ENCODE results near the gene SIK2. TPM values are rescaled to one million over a fixed set of nuclear protein-coding genes. Genes with fewer than 3 reads are reported as not detected.

SIK2 gene
- total RNA-seq, 2 experiments from 2014 or later, result 8.9 to 10.2 TPM

- peaks cover 12% of the 10 kb centered on the region for H3K4me1 Mint-ChIP-seq (ENCODE audit: low read depth)
- DNase-seq (no peak), ATAC-seq (no peak)
- H3K4me3 Mint-ChIP-seq, result no peak overlapping the region
- ChIA-PET POLR2A (no interaction called here), CTCF (interaction anchor here (0.8 to 4.9 kb wide), 7 partner anchors 12 to 397 kb away, joined by 3 to 58 read pairs (median 5); no protein-coding TSS in a partner anchor)
- H3K36me3 Mint-ChIP-seq (ENCODE audit: low read depth), result no peaks in the 10 kb centered on the region
- peaks cover 14% of the 10 kb centered on the region for H3K27me3 Mint-ChIP-seq (ENCODE audit: low read depth)
- no peak overlapping the region for H3K27ac Mint-ChIP-seq
- no peaks in the 10 kb centered on the region for H3K9me3 Mint-ChIP-seq (ENCODE audit: insufficient read depth)
Observed at GRCh38 chr11:111585371-111585770, 16.9 kb upstream of the SIK2 start.

GRCh38 chr11:111586388-111586831, 15.8 kb upstream of the SIK2 start:
- Mint-ChIP-seq H3K36me3 (ENCODE audit: low read depth) (no peaks in the 10 kb centered on the region), H3K4me3 (no peak overlapping the region), H3K9me3 (ENCODE audit: insufficient read depth) (no peaks in the 10 kb centered on the region), H3K27me3 (ENCODE audit: low read depth) (peaks cover 14% of the 10 kb centered on the region), H3K4me1 (ENCODE audit: low read depth) (peaks cover 7% of the 10 kb centered on the region), H3K27ac (no peak overlapping the region)
- ChIA-PET CTCF (interaction anchor here (0.5 to 4.9 kb wide), 33 partner anchors 9 to 285 kb away, joined by 3 to 58 read pairs (median 4); partner anchors contain the start of gene ALG9), POLR2A (no interaction called here)
- DNase-seq (peak; percentile 70), ATAC-seq (peak; percentile 63)

GRCh38 chr11:111589114-111589513, 13.1 kb upstream of the SIK2 start:
- Mint-ChIP-seq H3K27ac (no peak overlapping the region), H3K9me3 (ENCODE audit: insufficient read depth) (no peaks in the 10 kb centered on the region), H3K4me3 (no peak overlapping the region), H3K4me1 (ENCODE audit: low read depth) (peaks cover 7% of the 10 kb centered on the region), H3K36me3 (ENCODE audit: low read depth) (no peaks in the 10 kb centered on the region), H3K27me3 (ENCODE audit: low read depth) (peaks cover 14% of the 10 kb centered on the region)
- POLR2A ChIA-PET, result no interaction called here
- CTCF ChIA-PET, result interaction anchor here (1.2 to 4.9 kb wide), 4 partner anchors 15 to 190 kb away, joined by 3 to 58 read pairs (median 4); no protein-coding TSS in a partner anchor
- DNase-seq (no peak), ATAC-seq (no peak)

DNA sequence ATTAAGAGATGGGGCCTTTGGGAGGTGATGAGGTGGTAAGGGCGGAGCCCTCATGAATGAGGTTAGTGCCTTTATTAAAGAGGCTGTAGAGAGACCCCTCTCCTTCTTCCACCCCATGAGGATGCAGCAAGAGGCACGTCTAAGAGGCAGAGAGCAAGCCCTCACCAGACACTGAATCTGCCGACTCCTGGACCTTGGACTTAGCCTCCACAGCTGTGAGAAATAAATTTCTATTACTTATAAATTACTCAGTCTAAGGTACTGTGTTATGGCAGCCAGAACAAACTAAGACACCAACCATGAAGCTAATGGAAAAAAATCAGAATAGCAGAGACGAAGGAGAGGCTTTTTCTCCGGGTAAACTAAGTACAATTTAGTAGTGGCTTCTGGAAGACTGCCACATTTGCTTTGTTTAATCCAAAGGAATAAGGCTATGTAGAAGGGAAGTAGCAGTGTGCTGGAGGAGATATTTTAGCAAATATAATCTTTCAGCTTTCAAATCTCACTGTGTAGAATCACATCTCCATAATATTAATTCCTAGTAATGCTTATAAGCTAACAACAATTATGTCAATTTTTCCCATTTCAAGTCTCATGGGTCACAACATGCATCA, 12.3 kb upstream of the SIK2 start:
- peaks cover 7% of the 10 kb centered on the region for H3K4me1 Mint-ChIP-seq (ENCODE audit: low read depth)
- no peak for DNase-seq
- CTCF ChIA-PET, result interaction anchor here (0.6 to 2.6 kb wide), 5 partner anchors 12 to 190 kb away, joined by 3 to 14 read pairs (median 3); no protein-coding TSS in a partner anchor
- H3K27me3 Mint-ChIP-seq (ENCODE audit: low read depth), result peaks cover 14% of the 10 kb centered on the region
- ATAC-seq, result no peak
- H3K9me3 Mint-ChIP-seq (ENCODE audit: insufficient read depth), result no peaks in the 10 kb centered on the region
- POLR2A ChIA-PET, result no interaction called here
- H3K36me3 Mint-ChIP-seq (ENCODE audit: low read depth), result no peaks in the 10 kb centered on the region
- H3K4me3 Mint-ChIP-seq, result no peak overlapping the region
- H3K27ac Mint-ChIP-seq, result no peak overlapping the region

DNA sequence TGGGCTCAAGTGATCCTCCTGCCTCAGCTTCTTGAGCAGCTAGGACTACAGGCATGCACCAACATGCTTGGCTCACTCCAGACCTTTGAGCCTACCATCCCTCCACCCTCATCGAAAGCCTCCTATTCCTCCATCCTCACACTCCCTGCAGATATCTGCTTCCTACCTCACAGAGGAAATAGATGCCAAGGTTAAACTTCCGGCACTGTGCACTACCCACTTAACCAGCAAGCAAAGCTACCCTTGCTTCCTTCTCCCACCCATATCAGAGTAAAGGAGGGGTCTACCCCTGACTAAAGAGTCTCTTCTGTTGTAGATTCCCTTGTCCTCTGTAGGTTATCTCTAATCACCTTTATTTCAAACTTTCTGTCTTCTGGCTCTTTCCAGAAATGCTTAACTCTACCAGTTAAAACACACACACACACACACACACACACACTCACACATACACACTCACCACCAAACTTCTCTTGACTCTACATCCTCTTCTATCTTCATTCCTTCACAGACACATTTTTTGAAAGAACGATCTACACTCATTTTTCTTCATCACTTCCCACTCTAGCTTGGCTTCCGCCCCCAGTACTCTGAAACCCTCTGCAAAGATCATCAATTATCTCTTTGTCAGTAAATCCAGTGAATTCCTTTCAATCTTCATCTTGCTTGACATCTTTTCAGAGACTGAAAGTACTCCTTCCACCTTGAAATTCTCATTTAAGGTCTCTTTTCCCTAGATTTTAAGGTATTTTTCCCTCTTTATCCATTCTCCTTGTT, 10.9 kb upstream of the SIK2 start:
- ChIA-PET POLR2A (no interaction called here), CTCF (interaction anchor here (1.8 to 2.6 kb wide), 2 partner anchors 10 to 186 kb away, joined by 4 to 14 read pairs; no protein-coding TSS in a partner anchor)
- Mint-ChIP-seq H3K4me1 (ENCODE audit: low read depth) (no peaks in the 10 kb centered on the region), H3K4me3 (no peak overlapping the region), H3K27me3 (ENCODE audit: low read depth) (peaks cover 17% of the 10 kb centered on the region), H3K27ac (no peak overlapping the region), H3K9me3 (ENCODE audit: insufficient read depth) (no peaks in the 10 kb centered on the region), H3K36me3 (ENCODE audit: low read depth) (no peaks in the 10 kb centered on the region)
- DNase-seq, result no peak
- ATAC-seq, result no peak

- H3K27ac Mint-ChIP-seq, result no peak overlapping the region
- H3K4me3 Mint-ChIP-seq, result no peak overlapping the region
- H3K4me1 Mint-ChIP-seq (ENCODE audit: low read depth), result no peaks in the 10 kb centered on the region
- no peaks in the 10 kb centered on the region for H3K36me3 Mint-ChIP-seq (ENCODE audit: low read depth)
- H3K27me3 Mint-ChIP-seq (ENCODE audit: low read depth), result peaks cover 21% of the 10 kb centered on the region
- no peak for ATAC-seq
- CTCF ChIA-PET, result no interaction called here
- POLR2A ChIA-PET, result no interaction called here
- H3K9me3 Mint-ChIP-seq (ENCODE audit: insufficient read depth), result no peaks in the 10 kb centered on the region
- no peak for DNase-seq
Observed at GRCh38 chr11:111592491-111592890, 9.8 kb upstream of the SIK2 start.

DNA sequence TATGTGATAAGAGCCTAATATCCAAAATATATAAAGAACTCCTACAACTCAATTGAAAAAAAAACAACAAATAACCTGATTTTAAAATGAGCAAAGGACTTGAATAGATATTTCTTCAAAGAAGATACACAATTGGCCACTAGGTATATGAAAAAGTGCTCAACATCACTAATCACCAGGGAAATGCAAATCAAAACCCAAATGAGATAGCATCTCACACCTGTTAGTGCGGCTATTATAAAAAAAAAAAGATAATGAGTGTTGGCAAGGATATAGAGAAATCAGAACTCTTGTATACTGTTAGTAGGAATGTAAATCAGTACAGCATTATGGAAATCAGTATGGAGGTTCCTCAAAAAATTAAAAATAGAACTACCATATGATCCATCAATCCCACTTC, 5.9 kb upstream of the SIK2 start:
- ATAC-seq (no peak), DNase-seq (no peak)
- H3K4me3 Mint-ChIP-seq, result no peak overlapping the region
- peaks cover 3% of the 10 kb centered on the region for H3K4me1 Mint-ChIP-seq (ENCODE audit: low read depth)
- CTCF ChIA-PET, result interaction anchor here (1.3 to 2.1 kb wide), 4 partner anchors 9 to 181 kb away, joined by 4 to 11 read pairs (median 6); no protein-coding TSS in a partner anchor
- H3K9me3 Mint-ChIP-seq (ENCODE audit: insufficient read depth), result no peaks in the 10 kb centered on the region
- no peaks in the 10 kb centered on the region for H3K36me3 Mint-ChIP-seq (ENCODE audit: low read depth)
- H3K27ac Mint-ChIP-seq, result no peak overlapping the region
- peaks cover 15% of the 10 kb centered on the region for H3K27me3 Mint-ChIP-seq (ENCODE audit: low read depth)
- POLR2A ChIA-PET, result no interaction called here

DNA sequence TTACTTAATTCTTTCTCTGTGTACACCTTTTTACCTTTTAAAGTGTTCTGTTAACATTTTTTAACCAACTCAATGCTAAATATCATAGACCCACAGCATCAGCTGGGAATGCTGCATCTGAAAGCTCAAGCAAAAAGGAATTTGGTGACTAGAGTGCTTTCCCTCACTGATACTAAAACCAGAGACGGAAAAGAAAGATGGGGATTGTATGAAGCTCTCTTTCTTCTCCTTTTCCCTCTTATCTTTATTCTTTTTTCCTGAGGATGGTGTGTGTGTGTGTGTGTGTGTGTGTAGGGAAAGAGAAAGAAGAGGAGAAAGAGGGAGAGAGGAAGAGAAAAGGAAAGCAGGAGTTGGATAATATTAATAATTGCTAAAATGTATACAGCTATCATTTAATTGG, 4.1 kb upstream of the SIK2 start:
- Mint-ChIP-seq H3K36me3 (ENCODE audit: low read depth) (no peaks in the 10 kb centered on the region), H3K27me3 (ENCODE audit: low read depth) (peaks cover 15% of the 10 kb centered on the region), H3K4me3 (no peak overlapping the region), H3K27ac (no peak overlapping the region), H3K4me1 (ENCODE audit: low read depth) (peaks cover 10% of the 10 kb centered on the region), H3K9me3 (ENCODE audit: insufficient read depth) (no peaks in the 10 kb centered on the region)
- ATAC-seq (no peak), DNase-seq (no peak)
- ChIA-PET CTCF (interaction anchor here (0.7 to 2.1 kb wide), 9 partner anchors 11 to 577 kb away, joined by 3 to 11 read pairs (median 5); partner anchors contain the start of genes BCO2 and PPP2R1B), POLR2A (no interaction called here)

DNA sequence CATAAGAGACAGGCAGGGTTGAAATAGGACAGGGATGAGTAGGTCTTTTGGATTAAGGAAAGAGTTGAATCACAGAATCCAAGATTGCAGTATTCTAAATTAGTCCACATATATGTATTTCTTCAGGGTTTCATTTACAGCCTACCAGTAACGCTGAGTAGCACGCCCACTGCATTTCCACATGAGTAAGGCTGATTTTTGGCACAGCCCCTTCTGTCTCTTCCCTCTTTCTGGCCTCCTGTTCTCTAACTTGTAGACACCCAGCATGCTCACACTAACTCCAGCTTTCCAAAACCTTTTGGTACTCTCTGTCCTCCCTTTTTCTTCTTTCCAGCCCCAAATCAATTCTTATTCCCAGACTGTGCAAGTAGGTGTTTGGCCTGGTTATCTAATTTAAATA, 3.7 kb upstream of the SIK2 start:
- H3K36me3 Mint-ChIP-seq (ENCODE audit: low read depth), result no peaks in the 10 kb centered on the region
- ATAC-seq (no peak), DNase-seq (no peak)
- H3K27ac Mint-ChIP-seq, result no peak overlapping the region
- ChIA-PET CTCF (interaction anchor here (1.2 to 2.1 kb wide), 7 partner anchors 11 to 245 kb away, joined by 4 to 11 read pairs (median 6); partner anchors contain the start of gene PPP2R1B), POLR2A (interaction anchor here (0.6 kb wide), 1 partner anchor 688 kb away, joined by 3 read pairs; no protein-coding TSS in a partner anchor)
- no peaks in the 10 kb centered on the region for H3K9me3 Mint-ChIP-seq (ENCODE audit: insufficient read depth)
- H3K27me3 Mint-ChIP-seq (ENCODE audit: low read depth), result peaks cover 15% of the 10 kb centered on the region
- no peak overlapping the region for H3K4me3 Mint-ChIP-seq
- peaks cover 14% of the 10 kb centered on the region for H3K4me1 Mint-ChIP-seq (ENCODE audit: low read depth)

GRCh38 chr11:111601636-111601978, 642 bp upstream of the SIK2 start:
- ATAC-seq, result no peak
- CTCF ChIA-PET, result interaction anchor here (0.7 to 1.9 kb wide), 14 partner anchors 8 to 232 kb away, joined by 3 to 10 read pairs (median 3); partner anchors contain the start of gene PPP2R1B
- Mint-ChIP-seq H3K4me1 (ENCODE audit: low read depth) (peaks cover 29% of the 10 kb centered on the region), H3K4me3 (peak overlapping the region; percentile 83), H3K9me3 (ENCODE audit: insufficient read depth) (no peaks in the 10 kb centered on the region), H3K36me3 (ENCODE audit: low read depth) (no peaks in the 10 kb centered on the region), H3K27me3 (ENCODE audit: low read depth) (peaks cover 7% of the 10 kb centered on the region), H3K27ac (peak overlapping the region; percentile 89)
- DNase-seq, result no peak
- POLR2A ChIA-PET, result interaction anchor here (0.6 to 0.9 kb wide), 2 partner anchors 146 to 267 kb away, joined by 3 to 5 read pairs; no protein-coding TSS in a partner anchor

DNA sequence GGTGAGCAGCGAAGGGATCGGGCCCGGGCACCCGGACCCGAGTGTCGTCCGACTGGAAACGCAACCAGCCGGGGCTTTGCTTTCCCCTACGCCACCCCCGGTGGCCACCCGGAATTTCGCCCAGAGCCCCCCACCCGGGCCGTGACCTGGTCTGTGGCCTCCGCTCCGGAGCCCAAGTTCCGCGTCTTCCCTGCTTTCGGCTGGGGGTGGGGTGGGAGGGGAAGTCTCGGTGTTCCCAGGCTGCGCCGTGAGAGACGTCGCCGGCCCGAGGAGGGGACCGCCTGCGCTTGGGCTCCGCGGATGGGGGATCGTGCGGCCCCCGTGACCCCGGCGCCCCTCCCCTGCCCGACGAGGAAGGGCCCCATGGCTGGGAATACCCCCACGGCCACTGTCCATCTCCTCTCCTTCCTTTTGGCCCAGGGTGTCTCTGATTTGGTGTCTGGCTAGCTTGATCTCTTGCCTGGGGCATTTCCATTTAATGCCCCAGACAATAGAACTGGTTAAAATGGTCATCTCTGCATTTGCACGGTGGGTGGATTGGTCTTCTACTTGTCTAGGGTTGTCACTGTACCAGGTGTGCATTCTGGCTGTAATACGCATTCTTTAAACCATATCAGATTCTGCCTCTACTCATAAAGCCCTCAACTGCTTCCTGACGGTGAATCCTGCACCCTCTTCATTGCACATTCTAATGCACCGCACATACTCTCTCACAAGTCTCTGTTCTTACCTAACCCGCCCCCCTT, 789 bp downstream of the SIK2 start:
- peak overlapping the region; percentile 95 for H3K4me3 Mint-ChIP-seq
- CTCF ChIA-PET, result interaction anchor here (0.7 to 2.7 kb wide), 12 partner anchors 9 to 239 kb away, joined by 3 to 47 read pairs (median 5); partner anchors contain the start of gene PPP2R1B
- H3K27ac Mint-ChIP-seq, result peak overlapping the region; percentile 88
- H3K4me1 Mint-ChIP-seq (ENCODE audit: low read depth), result peaks cover 27% of the 10 kb centered on the region
- DNase-seq (peak; percentile 43), ATAC-seq (no peak)
- peaks cover 4% of the 10 kb centered on the region for H3K27me3 Mint-ChIP-seq (ENCODE audit: low read depth)
- POLR2A ChIA-PET, result interaction anchor here (0.6 to 0.8 kb wide), 3 partner anchors 186 to 268 kb away, joined by 3 read pairs; partner anchors contain the start of gene ALG9
- H3K9me3 Mint-ChIP-seq (ENCODE audit: insufficient read depth), result no peaks in the 10 kb centered on the region
- no peaks in the 10 kb centered on the region for H3K36me3 Mint-ChIP-seq (ENCODE audit: low read depth)
